GM18858 (cell line): ENCODE measurements around the gene NCK1.
A peak's percentile ranks its signal among the peaks of the same experiment; 100 is the strongest.

Source experiments
- ATAC-seq: cut with Tn5 transposase; IDR thresholded peaks from one replicate; pipeline ENCODE4 v1.9.1; 2021; ENCODE audit not compliant: unreplicated experiment

The NCK1 gene

DNA sequence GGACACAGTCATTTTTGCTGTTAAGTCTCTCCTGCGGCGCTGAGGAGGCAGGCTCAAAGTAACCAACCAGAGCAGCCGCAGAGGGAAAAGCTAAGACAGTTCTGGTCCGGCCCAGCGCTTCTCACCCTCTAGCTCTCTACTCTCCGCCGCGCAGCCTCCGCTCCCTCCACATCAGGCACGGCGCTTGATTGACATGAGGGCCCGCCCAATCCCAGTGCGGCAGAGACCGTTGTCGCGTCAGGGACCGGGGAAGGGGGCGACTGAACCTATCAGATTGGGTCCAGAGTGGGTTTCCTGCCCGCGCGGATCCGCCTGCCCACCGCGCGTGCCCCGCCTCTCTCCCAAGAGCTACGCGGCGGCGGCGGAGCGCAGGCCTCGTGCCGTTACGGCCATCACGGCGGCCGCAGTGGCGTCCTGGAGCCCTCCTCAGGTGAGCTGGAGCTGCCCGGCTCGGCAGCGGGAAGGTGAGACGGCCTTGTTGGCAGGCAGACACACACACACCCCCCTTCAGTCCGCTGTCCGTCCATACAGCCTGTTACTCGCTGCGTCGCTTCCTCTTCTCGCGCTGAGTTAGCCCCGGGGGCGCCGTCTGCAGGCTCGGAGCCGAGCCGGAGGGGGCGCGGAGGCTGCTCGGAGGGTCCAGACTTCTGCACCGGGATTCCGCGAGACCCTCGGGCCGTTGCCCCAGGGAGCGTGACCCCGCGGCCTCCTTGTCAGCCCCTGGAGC is at the start of gene NCK1:
NCK1 (plus strand) TSS at position 319 of the 727 bp plus-strand sequence. CDS start 65,794 bp downstream, outside the sequence.
- peak; percentile 95 for ATAC-seq

DNA sequence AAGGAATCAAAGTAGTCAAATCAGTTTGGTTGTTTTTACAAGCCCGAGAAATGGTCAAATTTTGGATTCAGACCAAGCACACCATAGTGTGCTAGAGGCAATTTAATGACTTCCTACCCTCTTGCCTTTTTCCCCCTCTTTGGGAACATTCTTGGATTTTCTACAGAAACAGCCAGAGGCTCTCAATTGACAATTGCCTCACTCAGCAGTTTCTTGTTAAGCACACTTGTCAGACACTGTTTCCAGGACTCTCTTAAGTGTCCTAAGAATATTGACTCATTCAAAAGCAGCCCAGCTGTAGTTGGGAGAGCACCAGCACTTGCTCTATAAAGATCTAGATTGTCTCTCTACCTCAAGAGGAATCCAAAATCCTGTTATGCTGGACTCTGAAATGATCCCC is 44.6 kb upstream of the NCK1 start:
- no peak for ATAC-seq

DNA sequence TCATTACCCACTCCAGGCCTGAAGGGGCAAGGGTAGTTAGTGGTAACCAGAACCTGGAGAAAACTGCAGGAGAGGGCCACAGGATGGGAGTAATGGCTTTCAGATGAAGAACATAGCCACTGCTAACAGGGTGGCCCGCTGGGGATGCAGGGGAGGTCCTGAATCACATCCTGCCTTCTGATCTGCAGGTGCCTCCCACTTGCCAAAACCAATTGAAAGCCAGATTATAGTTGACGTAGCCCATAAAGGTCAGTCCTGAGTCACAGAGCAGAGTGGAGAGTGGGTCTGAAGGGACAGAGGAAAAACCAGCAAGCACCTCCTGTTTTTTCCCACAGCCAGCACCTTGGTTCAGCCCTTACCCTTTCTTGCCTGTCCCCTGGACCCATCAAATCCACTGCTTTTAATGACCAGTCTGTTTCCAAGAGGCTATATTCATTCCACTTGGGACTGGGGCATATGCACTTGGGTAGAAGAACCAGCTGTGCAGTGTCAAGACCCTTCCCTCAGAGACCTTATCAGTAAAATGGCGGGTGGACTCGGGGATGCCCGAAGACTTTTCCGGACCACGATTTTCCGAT is 43.7 kb upstream of the NCK1 start:
- no peak for ATAC-seq

DNA sequence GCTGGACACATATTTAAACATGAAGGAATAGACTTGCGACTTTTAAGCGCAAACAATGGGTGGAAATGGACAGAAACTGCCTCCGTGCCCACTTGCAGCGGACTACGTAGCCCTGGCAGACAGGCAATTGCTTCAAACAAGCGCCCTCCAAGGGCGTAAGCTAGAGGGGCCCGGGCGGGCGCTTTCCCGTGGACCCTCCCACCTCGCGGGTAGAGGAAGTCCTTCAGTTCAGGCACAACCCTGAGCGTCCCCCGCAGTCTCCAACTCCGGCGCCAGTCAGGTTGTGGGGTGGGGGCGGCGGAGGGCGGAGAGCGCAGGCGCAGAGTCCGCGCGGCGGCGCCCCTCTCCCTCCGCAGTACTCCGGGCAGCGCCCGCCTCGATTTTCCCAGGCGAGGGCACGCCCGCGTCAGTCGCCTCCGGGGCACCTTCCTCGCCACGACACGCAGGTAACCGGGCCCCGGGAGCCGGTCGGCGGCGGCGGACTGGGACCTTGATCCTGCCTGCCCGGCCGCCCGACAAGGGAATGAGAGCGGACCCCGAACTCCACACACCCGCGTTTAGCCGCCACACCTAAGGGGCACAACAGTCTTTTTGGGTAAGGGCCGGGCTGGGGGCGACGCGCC is 43.1 kb upstream of the NCK1 start, which contains the start of gene SLC35G2:
SLC35G2 (plus strand) TSS at position 358 of the 623 bp plus-strand sequence. CDS start 35,335 bp downstream, outside the sequence.
- ATAC-seq, result no peak

DNA sequence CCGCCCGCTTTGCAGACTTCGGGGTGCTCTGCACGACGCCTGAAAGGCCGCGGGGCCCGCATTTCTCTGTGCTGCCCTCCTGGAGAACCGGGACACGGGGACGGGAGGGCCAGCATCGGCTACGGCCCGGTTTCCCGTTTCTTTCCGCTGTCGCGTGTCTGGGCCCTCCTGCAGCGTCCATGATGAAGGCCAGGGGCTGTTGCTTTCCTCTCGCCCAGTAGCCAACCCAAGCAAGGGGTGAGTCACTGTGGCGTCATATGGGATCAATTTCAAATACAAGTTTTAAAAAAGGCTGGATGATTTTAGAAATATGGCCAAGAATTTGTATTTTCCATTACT is 42.6 kb upstream of the NCK1 start:
- no peak for ATAC-seq

DNA sequence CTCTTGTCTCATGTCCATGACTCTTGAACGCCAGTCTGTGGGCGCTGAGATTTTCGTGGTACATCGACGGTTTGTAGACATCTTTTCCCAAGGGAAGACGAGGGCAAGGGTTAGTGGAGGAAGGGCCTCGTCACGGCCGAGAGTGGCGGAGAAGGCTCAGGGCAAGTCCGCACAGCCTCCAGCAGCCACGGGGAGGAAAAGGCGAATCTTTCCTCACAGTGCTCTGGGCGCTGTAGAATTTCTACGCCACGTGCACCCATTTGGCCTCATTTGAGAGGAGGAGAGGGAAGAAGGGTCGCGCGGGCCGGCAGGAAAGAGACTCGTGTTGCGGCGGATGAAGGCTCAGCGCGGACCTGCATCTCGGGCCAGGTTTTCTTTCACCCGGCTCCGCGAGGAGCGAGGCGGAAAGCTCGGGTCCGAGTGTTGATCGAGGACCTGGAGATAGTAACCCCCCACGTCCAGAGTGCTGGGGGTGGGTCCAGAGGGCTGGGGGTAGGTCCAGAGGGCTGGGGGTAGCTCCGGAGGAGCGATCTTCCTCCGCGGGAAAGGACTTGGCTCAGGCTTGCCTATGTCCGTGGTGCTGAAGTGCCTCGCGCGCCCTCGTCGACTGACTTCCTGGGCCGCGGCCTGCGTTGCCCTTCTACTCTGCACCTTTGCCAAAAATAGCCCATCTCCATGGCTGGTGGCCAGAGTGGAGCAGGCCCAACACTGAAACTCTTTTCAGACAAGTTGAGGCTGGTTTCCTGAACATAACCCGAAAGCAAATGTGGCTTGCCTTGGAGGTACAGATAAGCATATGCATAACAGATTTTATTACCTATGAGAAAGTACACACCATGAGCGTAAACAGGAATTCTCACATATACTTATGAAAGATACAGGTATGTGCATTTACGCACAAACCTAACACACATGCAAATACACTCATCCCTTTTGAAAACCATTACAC is 42.0 kb upstream of the NCK1 start:
- no peak for ATAC-seq

DNA sequence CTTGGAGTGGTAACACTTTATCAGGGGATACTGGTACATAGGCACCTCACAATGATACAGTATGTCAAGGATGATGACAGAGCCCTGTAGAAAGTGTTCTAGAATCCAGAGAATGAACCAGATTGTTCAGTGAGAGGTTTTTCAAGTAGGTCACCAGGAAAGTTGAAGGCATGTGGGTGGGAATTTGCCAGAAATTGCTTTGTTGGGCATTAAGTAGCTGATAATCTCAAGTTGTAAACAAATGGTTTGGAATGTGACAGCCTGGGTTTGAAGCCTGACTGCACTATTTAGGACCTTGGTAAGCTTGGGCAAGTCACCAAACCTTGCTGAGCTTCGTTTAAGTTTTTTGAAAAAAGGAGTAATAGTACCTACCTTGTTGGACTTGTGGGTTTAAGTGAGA is 30.5 kb upstream of the NCK1 start:
- no peak for ATAC-seq

DNA sequence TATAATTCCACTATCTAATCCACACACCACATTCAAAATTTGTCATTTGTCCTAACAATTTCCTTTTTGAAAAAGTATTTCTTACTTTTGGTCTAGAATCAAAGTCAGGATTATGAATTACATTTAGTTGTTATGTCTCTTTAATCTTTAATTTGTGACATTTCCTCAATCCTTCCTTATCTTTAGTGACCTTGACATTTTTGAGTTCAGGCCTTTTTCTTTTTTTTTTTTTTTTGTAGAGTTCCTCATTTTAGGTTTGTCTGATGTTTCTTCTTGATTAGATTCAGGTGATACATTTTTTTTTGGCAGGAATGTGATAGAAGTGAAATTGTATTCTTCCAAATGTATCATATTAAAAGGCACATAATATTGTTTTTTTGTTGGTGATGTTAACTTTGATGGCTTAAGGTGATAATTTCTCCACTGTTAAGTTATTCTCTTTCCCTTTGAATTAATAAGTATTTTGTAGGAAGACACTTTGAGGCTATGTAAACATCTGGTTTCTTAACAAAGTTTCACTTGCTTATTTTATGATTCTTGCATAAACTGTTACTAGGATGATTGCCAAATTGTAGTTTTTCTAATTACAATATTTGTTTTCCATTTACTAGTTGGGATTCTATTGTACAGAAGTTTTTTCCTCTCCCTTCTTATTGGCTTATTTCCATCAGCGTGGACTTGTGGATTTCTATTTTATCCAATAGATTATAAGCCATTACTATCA is 26.8 kb upstream of the NCK1 start:
- ATAC-seq, result no peak

DNA sequence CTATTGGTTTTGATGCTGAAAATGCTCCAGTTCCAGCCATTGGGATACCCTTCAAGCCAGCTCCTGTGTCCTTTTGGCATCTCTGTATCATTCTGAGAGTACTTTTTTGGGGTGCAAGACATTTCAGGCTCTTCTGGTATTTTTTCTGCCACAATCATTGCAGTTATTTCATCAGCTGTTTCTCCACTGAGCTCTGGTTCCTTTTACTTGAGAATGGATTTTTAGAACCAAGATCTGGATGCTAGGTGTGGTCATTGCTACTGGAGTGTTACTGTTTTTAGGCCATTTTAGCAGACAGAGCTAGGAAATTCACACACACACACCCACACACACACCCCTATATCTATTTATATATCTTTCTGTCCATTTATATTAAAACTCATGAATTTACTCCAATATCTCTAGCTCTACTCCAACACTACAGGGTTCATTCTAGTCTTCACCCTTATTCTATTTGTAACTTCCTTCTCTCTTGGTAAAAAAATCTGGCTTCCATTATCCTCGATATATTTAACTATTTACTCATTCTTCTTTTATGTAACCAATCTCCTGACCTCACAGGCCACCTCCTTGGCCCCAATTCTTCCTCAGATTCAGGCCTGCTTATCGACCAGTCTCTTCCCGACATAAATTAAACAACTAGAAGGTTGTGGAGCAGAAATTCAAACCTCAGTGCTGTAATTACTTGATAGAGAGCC is 26.0 kb upstream of the NCK1 start:
- no peak for ATAC-seq

DNA sequence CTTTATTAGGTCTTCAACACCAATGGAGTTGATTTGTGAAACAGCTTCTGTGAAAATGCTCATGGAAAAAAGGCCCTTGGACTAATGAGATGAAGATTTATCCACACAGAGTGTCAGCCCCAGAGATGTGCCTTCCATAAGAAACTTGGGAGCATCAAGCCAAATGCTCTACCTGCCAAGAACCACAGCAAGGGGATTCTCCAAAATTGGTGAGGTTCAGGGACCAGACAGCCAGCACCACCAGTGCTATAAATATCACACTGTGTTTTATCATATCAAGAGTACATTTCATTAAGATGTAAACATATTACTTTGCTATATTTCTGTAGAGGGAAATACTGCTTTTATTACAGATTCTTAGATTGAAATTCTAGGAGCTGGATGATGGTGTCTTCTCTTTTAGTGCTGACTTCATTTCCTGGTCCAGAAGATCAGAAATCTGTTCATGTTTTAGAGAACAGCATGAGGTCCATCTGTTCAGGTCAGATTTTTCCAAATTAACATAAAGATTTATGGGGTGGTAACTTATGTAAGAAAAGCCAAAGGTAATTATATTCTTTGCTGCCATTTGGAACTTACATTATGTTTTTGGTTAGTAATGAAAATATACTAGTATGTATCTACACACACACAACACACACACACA is 25.4 kb upstream of the NCK1 start:
- ATAC-seq, result no peak

DNA sequence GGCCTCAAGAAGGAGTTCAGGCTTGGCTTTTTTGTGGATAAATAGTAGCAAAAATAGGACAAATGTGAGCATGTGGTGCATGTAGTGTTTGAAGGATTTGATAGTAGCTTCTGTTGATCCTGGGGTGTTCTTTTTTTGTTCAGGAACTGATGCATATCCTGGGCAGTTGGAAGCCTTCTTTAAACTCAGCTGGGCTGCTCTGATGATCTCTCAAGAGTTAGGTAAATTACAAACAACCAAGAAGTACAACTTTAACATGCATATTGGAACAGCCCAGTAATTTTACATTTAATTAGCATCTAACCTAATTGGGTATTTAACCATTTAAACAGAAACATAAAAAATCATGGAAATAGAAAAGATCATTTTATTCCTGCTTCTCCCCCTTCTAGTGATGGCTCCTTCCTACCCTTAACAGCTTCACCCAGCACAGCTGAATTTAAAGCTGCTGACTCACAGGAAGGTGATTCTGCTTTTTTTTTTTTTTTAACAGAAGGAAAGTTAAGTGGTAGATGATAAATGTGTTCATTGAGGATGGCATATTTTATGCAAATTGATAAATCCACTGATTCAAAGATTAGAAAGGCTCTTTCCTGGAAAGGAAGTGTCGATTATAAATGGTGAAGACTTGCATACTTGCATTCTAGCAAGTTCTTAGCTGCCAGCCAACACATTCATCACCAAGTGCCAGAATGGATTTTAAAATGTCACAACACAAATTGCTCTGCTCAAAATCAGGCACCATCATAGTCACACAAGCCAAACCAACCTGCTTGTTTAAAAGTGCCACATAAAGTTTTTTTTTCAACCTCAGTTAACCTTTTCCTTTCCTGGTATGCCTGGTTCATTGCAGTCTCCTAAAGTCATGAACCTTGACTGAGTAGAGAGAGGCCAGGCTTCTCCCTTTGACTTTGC is 23.1 kb upstream of the NCK1 start:
- no peak for ATAC-seq

DNA sequence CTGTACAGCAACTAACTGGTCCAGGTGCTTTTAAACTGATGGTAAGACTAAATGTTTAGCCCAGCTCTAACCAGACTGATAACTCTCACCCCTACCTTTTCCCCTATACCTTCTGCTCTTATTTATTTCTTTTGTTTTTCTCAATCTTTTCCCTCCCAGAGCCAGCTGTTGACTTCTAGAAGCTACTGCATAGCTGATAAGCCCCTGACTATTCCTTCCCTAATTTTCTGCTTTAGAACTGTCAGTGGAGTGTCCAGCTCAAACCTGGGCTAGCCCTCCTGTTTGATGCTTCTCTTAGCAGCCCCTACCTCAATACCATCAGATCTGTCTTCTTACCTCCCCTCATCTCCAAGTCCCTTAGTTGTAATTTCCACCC is 22.5 kb upstream of the NCK1 start:
- no peak for ATAC-seq

DNA sequence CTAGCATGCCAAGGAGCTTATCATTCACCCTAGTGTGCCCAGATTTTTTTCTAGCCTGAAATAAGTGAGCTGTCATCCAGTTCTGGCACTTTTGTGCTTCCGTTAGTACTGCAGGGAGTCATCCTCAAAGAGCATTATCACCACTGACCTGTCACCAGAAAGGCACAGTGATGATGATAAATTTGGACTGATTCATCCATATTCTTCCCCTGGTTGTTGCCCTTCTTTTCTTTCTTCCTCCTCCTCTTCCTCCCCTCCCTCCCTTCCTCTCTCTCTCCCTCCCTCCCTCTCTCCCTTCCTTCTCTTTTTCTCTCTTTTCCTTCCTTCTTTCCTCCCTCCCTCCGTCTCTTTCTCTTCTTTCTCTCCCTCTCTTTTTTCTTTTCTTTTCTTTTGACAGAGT is 21.8 kb upstream of the NCK1 start:
- ATAC-seq, result no peak

DNA sequence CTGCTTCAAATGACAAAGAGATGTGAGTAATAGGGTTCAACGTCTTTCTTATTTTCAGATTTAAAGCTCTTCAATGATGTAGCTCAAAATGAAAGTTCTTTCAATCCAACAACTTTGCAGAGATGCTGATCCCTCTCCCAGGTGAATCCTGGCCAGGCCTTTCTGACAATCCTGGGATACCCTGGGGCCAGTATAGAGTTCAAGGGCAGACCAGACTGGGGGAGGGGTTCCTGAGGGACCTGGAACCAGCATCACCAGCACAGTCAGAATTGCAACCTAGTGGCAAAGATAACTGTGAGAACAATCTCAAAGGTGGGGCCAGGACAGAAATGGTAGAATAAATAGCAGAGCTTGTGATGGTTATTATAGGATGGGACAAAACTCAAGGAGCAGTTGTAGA is 19.7 kb upstream of the NCK1 start:
- ATAC-seq, result no peak

DNA sequence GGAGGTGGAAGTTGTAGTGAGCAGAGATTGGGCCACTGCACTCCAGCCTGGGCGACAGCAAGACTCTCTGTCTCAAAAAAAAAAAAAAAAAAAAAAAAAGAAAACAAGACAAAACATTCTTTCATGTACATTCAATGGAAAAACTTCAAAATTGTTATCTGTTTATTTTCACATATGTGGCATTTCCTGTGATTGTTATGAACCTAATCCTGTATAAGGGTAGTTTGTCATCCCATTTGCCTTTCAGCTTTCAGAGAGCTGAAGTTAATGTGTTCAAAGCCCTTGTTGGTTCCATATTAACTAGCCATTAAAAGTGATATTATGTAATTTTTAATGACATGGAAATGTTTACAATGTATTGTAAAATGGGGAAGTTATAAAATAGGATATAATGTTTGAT is 17.3 kb upstream of the NCK1 start:
- ATAC-seq, result no peak

DNA sequence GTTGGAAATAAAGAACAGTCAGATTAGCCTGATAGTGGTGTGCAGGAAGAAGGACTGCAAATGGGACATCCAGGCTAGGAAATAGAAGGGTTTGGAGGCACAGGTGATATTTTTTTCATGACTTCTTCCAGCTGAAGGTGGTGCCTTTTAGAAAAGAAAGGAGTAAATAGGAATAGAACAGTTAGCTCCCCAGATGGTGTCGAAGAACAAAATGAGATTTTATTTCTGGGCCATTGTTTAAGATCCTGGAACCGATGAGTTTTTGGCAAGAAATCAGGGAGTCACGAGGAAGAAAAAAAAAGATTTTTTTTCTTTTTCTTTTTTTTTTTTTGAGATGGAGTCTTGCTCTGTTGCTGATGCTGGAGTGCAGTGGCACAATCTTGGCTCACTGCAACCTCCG is 9.8 kb upstream of the NCK1 start:
- ATAC-seq, result no peak

DNA sequence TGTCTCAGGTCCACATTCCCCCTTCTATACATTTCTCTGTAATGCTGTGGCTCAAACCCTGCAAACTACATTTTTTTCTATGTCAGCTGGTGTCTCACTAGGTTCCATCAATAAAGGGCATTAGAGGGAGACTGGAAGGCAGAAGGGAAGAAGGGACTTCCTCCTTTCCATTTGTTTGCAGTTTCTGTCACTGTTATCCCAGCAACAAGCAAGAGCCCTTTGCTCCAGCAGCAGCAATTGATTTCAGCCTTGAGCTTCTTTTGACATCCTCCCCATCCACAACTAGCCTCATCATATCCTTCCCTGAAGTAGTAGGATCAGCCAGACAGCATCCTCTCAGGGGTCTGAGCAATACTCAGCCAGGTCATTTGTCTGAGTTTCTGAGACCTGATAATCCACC is 5.3 kb upstream of the NCK1 start:
- ATAC-seq, result no peak

DNA sequence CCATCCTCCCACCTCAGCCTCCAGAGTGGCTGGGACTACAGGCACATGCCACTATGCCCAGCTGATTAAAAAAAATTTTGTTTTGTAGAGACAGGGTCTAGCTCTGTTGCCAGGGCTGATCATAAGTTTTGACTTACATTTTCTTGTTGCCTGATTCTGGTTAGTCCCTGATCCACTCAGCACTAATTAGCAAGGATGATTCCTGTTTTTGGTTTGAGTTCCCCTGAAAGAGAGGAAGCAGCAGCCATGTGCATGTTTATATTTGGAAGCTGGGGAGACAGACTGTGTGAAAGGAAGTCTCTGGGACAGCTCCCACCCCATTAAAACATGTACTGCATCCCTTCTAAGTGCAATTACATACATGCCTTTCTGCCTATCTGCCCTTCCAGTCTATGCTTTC is 3.6 kb upstream of the NCK1 start:
- no peak for ATAC-seq

DNA sequence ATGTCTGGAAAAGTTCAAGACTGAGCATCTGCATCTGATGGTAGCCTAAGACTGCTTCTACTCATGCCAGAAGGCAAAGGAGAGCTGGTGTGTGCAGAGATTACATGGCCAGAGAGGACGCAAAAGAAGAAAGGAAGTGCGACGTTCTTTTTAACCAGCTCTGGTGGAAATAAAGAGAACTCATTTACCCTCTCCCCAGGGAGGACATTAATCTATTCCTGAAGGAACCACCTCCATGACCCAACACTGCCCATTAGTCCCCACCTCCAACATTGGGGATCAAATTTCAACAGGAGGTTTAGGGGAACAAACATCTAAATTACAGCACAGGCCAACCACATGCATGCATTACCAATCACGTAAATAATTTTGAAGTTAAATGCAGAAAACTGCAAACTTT is 1.5 kb upstream of the NCK1 start:
- ATAC-seq, result no peak
